GM13977 (cell line): ENCODE results near the gene TDRKH.
"Not testable (repeated sequence)": the region's sequence is repeated elsewhere in the genome, so short reads cannot be mapped to it uniquely, and the experiment has no call there.

Source experiments
- DNase-seq: peaks from one replicate; pipeline ENCODE4 v3.0.0; 2012; ENCODE audit warnings: low spot score
- CTCF ChIP-seq: IDR thresholded peaks from 2 replicates; pipeline ENCODE4 v1.5.1; 2012; ENCODE audit warnings: mild to moderate bottlenecking, control low read depth; ENCODE audit not compliant: insufficient read depth; ENCODE audit errors: extremely low read depth, missing control alignments
- in situ Hi-C: fragments of 300-500 bp; cut with MboI; formaldehyde crosslinking; loops from one replicate; pipeline ENCODE4 v1.12.0; 2022; ENCODE audit warnings: low sequenced_read_pairs, low pct_unique_long_range_greater_than_20kb, mixed read lengths, inconsistent platforms; ENCODE audit not compliant: unreplicated experiment

Gene TDRKH

GRCh38 chr1:151739590-151740355 is 50.5 kb downstream of the TDRKH start:
- in situ Hi-C loops: loop anchor here (10.0 kb wide), 1 partner anchor 145 kb away; no protein-coding TSS in a partner anchor
- TF ChIP-seq CTCF: no peak
- DNase-seq: no peak

DNA sequence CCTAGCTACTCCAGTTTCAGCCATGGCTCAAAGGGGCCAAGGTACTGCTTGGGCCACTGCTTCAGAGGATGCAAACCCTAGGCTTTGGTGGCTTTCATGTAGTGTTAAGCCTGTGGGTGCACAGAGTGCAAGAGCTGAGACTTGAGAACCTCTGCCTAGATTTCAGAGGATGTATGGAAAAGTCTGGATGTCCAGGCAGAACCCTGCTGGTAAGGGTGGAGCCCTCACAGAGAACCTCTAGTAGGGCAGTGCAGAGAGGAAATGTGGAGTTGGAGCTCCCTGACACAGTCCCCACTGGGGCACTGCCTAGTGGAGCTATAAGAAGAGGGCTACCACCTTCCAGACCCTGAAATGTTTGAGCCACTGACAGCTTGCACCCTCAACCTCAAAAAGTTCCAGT is 52.8 kb downstream of the TDRKH start:
- no peak for DNase-seq
- TF ChIP-seq CTCF: no peak
- in situ Hi-C loops: loop anchor here (10.0 kb wide), 1 partner anchor 143 kb away; no protein-coding TSS in a partner anchor

DNA sequence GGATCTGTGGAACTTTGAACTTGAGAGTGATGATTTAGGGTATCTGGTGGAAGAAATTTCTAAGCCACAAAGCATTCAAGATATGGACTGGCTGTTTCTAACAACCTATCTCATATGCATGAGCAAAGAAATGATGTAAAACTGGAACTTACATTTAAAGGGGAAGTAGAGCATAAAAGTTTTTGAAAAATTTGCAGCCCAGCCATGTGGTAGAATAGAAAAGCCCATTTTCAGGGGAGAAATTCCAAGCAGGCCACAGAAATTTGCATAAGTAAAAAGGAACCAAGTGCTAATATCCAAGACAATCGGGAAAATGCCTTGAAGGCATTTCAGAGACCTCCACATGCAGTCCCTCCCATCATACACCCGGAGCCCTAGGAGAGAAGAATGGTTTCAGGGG is 53.3 kb downstream of the TDRKH start:
- in situ Hi-C loops: loop anchor here (10.0 kb wide), 1 partner anchor 142 kb away; no protein-coding TSS in a partner anchor
- no peak for DNase-seq
- no peak for TF ChIP-seq CTCF

DNA sequence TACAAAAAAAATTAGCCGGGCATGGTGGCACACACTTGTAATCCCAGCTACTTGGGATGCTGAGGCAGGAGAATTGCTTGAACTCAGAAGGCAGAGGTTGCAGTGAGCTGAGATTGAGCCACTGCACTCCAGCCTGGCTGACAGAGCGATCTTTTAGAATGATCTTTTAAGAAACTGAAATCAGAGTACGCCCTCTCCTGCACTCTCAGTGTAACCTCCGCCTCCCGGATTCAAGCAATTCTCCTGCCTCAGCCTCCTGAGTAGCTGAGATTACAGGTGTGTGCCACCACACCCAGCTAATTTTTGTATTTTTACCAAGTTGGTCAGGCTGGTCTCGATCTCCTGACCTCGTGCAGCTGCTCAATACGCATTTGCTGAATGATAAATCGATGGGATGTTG is 56.3 kb downstream of the TDRKH start:
- in situ Hi-C loops: loop anchor here (10.0 kb wide), 1 partner anchor 139 kb away; no protein-coding TSS in a partner anchor
- not testable (repeated sequence) for DNase-seq

DNA sequence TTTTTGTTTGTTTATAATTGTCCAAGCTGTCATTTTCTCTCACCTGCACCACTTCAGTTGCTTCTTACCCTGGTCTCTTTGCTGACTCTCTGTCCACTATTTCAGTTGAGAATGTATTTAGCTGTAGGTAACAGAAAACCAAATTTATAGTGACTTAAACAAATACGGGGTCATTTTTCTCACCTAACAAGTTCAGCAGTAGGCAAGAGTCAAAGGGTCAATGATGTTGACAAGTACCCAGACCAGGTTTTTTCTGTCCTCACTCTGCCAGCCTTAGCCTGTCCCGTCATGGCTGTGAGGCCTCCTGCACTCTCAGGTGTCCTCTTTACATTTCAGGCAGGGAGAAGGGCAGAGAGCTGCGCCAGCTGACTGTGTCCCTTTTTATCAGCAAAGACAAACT is 57.2 kb downstream of the TDRKH start:
- in situ Hi-C loops: loop anchor here (10.0 kb wide), 1 partner anchor 138 kb away; no protein-coding TSS in a partner anchor
- TF ChIP-seq CTCF: no peak
- DNase-seq: no peak

DNA sequence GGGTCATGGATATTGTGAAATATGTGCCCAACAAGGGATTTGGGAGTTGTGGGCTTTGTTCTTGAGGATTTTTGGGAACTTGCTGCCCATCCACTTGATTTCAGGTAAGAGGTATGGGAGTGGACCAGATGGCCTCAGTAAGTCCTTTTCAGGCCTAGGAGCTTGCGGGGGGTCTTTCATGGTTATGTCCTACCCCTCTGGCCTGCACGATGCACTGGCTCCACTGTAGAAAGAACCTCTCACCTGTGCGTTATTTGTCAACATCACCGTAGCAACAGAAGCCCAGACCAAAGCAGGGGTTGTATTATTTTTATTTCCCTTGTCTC is 60.4 kb downstream of the TDRKH start:
- DNase-seq: no peak
- TF ChIP-seq CTCF: no peak
- in situ Hi-C loops: loop anchor here (10.0 kb wide), 1 partner anchor 135 kb away; no protein-coding TSS in a partner anchor

DNA sequence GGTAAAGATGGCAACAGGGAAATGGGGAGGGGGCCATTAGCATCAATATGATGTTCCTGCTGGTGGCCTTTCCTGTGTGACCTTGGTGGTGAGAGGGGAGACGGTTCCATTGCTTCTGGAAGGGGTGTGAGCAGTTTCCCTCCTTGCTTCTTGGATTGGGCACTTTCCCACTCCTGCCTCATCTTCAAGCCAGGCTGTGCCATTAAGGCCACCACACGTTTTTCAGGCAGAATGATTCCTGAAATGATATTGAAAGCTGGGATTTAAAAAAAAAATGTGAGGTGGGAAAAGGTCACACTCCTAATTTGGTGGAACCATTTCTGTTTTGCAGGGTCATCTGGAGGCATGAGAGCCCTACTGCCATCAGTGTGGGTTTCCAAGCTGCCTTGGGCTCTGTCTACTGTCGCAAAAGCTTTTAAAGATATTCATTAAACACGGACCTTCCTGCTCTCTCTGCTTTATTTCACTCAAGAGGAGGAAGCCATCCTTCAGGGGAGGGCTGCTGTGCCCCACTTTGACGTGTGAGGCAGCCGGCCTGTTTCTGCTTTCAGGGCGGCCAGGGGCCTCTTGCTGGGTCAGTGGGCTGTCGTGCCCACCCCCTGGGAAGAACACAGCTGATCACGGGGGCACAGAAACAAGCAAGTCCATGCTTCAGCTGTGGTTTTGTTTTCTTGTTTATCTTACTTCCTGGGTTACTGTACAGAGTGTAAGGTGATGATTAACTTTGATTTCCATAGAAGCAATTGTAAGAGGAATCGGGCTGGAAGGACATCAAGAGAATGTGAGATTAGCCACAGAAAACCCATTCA is 60.9 kb downstream of the TDRKH start:
- no peak for TF ChIP-seq CTCF
- peak; percentile 4 for DNase-seq
- in situ Hi-C loops: no loop called here
